ENCODE results near the gene COPB2. TPM values are rescaled to one million over a fixed set of nuclear protein-coding genes. Genes with fewer than 3 reads are reported as not detected.

COPB2 gene
- 362 and 407 TPM in 2 replicates for total RNA-seq

GRCh38 chr3:139389552-139390368, at the start of gene COPB2:
COPB2 (minus strand) TSS chr3:139389647; CDS start chr3:139389550, 97 bp downstream.

DNA sequence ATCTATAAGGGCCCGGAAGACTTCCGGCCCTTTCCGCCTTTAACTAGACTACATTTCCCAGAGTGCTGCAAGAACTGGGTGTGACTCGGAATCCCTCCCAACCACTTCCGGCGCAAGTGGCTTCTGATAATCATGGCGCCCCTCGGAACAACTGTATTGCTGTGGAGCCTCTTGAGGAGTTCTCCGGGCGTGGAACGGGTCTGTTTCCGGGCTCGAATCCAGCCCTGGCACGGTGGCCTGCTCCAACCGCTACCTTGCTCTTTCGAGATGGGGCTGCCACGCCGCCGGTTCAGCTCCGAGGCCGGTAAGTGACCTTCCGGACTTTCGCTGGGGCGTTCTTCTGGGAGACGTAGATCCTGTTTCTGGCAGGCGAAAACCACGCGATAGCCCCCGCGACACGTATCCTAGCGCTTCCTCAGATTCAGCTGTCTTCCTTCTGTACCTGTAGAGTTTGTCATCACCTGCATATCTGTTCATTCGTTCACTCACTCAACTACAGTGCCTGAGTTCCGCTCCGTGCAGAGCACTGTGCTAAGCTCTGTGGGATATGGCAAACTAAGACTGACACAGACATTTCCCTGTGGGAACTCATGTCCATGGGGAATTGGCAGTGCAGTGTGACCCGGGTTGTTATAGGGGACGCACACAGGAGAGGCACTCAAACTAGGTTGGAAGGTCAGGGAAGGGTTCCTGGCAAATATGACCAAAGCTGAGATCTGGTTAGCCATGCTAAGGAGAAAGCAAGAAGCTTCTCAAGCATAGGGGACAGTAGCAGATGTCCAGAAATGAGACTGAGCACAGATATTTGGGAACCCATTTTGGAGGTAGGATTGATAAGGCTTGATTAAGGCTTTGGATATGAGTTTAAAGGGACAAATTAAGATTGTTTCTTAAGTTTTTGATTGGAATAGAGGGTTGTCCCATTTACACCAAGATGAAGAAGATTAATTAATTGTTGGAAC, 45.3 kb downstream of the COPB2 start, which contains the start of gene MRPS22:
MRPS22 (plus strand) TSS at position 126 of the 962 bp plus-strand sequence; CDS start at position 133, 7 bp downstream.

Other genes with a start within 250 kb of the COPB2 start
- gene MRPS22, start 45.6 kb downstream of the COPB2 start, total RNA-seq = 70.3 and 76.9 TPM in 2 replicates
- not detected in 2 replicates for gene RBP2, start 86.9 kb upstream of the COPB2 start, total RNA-seq
- gene RBP1, start 150.1 kb upstream of the COPB2 start, total RNA-seq = 5.1 and 6.5 TPM in 2 replicates